ENCODE results near the gene TRIM16.
"Not testable (repeated sequence)": the region's sequence is repeated elsewhere in the genome, so short reads cannot be mapped to it uniquely, and the experiment has no call there.

Gene TRIM16

DNA sequence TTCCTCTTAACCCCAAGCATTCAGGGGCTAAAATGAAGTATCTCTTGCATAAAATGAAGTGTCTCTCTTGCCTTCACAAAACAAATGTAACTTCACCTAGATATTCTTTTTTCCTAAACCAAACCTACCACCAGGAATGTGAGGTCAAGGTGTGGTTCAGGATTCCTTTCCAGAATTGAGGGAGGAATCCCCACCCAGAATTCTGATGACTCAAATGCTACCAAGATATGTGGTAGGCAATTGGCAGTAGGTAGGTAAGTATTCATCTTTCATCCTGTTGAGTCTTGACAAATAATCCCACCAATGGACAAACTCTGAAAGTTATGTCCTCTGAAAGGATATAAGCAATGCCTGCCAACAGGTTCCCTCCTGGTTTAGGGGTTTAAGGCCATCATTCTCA is 26.2 kb downstream of the TRIM16 start:
- DNase-seq: no peak

GRCh38 chr17:15654886-15655561 is 29.1 kb downstream of the TRIM16 start:
- DNase-seq: no peak

DNA sequence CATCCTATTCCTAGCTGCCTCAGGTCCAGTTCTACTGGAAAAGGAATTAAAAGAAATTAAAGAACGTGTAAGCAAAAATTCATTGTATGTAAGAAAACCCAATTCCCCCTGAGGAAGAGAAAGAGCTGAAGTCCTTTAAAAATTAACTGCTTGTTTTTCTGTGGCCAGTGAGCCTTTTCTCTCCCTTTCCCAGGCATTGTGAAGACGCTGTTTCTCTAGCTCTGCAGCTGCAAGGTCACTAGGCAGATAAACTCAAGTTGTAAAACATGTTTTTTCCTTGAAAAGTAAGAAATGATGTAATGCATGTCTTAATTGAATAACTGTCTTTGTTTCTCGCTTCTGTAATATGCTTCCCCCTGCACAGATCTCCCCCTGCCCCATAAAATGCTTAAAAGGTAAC is 29.7 kb downstream of the TRIM16 start:
- not testable (repeated sequence) for DNase-seq

DNA sequence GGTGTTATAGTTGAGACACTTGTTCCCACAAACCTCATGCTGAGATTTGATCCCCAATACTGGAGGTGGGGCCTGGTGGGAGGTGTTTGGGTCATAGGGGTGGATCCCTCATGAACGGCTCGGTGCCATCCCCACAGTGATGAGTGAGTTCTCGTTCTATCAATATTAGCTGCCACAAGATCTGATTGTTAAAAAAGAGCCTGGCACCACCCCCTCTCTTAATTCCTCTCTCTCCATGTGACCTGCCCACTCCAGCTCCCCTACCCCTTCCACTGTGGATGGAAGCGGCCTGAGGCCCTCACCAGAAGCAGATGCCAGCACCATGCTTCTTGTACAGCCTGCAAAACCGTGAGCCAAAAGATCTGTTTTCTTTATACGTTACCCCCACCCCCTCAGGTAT is 31.2 kb downstream of the TRIM16 start:
- DNase-seq: no peak

DNA sequence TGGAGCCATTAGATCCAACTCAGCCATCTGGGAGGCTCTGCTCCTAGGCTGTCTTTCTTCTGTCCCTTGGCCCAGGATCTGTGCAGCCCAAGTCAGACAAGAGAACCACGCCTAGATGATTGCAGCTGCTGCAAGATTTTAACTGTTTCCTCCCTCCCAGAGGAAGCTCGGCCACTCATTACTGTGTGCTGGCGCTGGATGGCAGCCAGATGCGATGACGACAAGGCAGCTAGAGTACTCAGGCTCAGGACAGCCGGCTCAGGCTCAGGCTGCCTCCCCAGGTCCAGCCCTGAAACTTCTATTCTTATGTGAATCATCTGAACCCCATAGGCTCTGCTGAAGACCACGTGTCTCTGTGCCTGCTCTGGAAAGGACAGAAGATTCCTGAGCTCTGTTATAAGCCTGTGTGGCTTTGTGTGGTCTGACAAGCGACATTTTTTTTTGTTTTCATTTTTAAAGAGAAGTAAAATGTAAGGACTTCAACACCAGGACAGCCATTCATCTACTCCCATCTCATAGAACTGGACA is 32.5 kb downstream of the TRIM16 start:
- DNase-seq: peak; percentile 61

DNA sequence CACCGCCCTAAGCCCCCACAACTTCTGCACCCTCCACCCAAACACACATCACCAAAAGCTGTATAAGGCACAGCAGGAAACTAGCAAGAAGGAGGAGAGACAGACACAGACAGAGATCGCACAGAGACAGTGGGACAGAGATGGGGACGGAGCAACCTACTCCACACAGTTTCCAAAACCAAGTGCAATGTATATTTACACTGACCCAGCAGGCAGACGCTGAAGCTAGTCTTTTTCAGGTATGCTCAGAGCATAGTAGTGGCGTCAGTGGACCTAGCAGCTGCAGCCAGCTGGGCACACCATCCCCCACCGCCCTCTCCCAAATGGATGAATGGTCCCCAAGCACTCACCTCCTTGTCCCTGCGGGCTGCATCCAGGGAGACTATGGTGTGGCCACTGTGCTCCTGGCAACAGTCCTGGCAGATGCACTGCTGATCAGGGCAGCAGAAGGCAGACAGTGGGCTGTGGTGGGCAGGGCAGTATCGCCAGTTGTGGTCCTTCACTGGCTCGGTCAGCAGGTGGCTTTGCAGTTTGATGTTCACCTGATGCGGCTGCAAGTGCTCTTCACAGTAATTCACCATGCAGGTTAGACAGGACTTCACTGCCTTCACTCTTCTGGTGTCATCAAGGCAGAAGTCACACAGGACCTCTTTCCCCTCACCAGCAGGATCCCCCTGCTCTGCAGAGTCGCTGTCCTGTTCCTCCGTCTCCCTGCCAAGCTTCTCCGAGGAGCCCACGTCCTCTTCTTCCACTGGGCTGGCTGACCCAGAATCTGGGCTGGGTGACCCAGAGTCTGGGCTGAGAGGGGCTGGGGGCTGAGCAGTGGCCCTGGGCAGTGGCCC is 33.1 kb downstream of the TRIM16 start:
- no peak for DNase-seq

GRCh38 chr17:15649861-15650421 is 34.2 kb downstream of the TRIM16 start:
- DNase-seq: no peak

- no peak for DNase-seq
These were observed 35.7 kb downstream of the TRIM16 start for GRCh38 chr17:15648386-15648785.

- DNase-seq: peak; percentile 28
These were observed 38.2 kb downstream of the TRIM16 start for GRCh38 chr17:15645942-15646312.

DNA sequence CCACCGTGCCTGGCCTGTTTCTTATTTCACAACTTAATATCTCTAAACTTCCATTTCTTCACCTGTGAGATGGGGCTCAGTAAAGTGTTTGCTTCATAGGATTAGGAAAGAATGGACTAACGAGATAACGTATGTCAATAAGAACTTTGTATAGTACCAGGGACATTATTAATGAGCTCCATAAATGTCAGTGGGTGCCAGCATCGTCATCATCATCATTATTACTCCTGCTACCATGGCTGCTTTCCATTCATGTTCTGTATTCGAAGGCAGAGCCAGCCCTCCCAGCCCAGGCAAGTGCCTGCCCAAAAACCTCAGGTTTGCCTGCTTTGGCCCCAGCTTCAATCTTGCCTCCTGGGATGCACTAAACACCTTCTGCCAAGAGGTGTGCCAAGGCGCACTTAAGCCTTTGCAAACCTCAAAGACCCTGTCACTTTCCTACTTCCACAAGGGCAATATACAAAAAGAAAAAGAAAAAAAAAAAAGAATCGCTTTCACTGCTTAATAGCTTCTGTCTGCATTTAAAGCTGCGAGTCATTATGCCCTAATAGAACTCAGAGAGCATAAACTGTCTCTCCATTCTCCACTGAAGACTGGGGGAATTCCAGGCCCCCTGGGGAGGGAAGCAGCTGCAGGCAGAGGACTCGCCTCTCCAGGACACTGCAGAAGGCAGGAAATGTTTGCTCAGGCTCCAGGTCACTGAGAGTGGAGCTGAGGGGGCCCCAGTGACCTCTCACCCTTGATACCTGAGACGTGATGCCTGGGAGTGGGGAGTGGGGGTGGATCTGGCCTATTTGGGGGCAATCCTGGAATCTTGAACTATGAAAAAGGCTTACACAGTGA is 38.8 kb downstream of the TRIM16 start:
- DNase-seq: not testable (repeated sequence)

- not testable (repeated sequence) for DNase-seq
These were observed 41.4 kb downstream of the TRIM16 start for GRCh38 chr17:15642505-15643251.

DNA sequence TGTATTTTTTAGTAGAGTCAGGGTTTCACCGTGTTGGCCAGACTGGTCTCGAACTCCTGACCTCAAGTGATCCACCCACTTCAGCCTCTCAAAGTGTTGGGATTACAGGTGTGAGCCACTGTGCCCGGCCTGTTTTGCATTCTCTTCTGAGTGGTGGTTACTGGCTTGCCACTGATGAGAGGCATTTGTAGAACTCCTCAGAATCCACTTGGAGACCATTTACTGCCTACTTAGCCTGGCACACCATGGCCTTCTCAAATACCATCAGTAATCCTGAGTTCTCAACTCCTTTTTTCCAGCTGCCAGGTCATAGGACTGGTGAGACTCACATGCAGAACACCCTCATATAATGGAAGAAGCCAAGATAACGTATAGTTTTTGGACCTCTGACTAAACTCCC is 42.1 kb downstream of the TRIM16 start:
- not testable (repeated sequence) for DNase-seq

GRCh38 chr17:15630930-15631453 is 53.1 kb downstream of the TRIM16 start:
- not testable (repeated sequence) for DNase-seq

DNA sequence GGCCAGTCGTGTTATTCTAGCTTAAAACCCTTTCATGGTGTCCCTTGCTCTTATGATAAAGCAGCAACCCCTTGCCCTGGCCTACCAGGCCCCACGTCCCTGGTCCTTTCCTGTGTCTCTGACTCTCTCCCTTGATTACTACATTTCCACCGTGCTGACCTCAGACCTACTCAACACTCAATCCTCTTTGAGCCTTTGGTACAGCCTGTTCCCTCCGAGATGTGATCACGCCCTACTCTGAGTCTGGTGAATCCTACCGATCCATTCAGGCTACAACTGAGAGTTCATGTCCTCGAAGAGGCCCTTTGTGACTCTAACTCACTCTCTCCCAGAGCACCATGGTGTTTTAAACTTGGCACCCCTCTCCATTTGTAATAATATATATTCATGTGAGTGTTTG is 54.1 kb downstream of the TRIM16 start:
- not testable (repeated sequence) for DNase-seq

- not testable (repeated sequence) for DNase-seq
These were observed 60.4 kb downstream of the TRIM16 start for GRCh38 chr17:15623661-15624209.

DNA sequence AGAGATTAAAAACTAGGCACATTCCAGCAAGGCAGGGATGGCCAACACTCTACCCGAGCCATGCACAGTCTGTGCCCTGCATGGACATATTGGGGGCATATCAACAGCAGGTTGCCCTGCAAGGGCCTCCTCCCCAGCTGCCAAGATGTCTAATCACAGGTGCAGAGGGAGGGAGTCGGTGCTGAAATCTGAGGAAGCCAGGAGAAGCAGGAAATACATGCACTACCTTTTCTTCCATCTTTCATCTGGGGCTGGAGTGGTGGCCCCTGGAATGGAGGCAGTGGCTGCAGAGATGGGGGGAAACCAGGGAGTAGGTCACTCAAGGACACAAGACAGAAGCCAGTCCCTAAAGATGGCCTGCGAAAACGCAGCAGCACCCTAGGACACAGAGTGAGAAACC is 60.9 kb downstream of the TRIM16 start:
- not testable (repeated sequence) for DNase-seq

DNA sequence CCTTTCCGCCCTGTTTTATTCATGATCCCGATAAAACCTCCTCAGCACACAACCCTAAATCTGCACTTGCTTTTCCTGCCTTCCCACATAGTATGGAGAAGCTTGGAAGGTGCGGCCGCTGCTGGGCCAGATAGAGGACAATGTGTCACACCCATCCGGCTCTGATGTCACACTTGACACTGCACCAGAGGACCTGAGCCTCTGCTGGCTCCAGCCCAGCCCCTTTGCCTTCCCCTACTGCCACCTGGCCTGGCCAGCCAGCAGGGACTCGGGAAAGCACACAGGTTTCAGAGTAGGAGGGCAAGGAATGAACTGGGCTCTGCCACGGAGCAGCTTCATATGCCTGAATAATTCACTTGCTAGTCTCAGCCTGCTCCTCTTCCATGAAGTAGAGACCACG is 62.0 kb downstream of the TRIM16 start:
- not testable (repeated sequence) for DNase-seq

DNA sequence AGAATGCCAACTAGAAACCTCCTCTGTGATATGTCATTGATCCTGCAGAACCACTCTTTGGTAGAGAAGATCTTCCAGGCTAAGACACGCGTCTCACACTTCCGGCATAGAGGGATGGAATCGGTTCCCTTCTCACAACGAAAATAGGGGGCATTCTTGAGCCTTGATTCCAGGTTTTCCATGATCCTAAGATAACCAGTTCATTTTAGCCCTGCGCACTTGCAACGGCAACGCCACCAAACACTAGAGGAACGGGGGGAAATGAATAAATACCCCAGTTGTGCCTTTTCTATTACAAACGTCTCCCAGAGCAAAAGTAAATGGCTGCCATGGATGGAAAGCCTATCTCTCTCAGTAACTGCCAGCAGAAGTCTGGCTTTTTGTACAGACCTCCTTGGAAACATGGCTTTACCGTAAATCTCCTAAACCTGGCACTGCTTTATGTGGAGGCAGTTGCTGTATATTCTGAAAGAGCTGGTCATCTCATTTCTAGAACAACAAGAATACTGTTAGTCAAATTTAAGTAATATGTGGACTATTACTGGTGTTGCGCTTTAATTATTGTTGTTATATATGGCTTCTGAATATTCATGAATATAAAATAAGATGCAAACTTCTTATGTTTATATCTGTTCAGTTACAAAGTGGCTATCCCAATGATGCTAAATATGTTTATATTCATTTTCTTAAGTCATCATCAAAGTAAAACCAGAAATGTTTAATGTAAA is 64.6 kb downstream of the TRIM16 start, which contains the start of gene FBXW10B:
TSS of gene FBXW10B (minus strand) at position 374 of the 728 bp plus-strand sequence. CDS start at position 182, 192 bp downstream.
- not testable (repeated sequence) for DNase-seq

DNA sequence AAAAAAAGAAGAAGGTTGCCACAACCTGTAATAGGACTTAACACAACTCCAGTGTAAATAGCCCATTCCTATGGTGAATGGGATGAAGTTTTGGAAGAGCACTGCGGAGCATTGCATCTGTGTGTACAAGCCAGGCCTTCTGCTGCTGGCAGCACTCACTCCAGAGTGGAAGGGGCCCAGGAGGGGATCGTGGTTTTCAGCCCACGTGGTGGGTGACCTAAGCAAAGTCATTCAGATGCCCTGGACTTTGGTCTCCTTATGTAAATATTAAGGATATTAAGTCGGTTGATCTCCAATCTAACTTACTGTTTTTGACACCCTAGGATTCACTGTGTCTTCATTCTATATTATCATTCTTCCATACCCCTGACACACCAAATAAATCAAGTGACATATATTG is 67.3 kb downstream of the TRIM16 start:
- DNase-seq: not testable (repeated sequence)

- not testable (repeated sequence) for DNase-seq
These were observed 68.3 kb downstream of the TRIM16 start for GRCh38 chr17:15615850-15616249.

Measured in activated CD4-positive, alpha-beta T cell treated with anti-CD3 and anti-CD28 coated beads, Interleukin-2, amount 50 U/mL, for 16 hours (primary cell).